UCSD-AML1 (cell line): ENCODE data around the gene RNGTT.
"Not testable (repeated sequence)": the region's sequence is repeated elsewhere in the genome, so short reads cannot be mapped to it uniquely, and the experiment has no call there.

ENCODE experiments used
- DNase-seq: peaks from one replicate; lab custom pipeline; 2025; ENCODE audit not compliant: unreplicated experiment; lab: John Stamatoyannopoulos, UW

The RNGTT gene

DNA sequence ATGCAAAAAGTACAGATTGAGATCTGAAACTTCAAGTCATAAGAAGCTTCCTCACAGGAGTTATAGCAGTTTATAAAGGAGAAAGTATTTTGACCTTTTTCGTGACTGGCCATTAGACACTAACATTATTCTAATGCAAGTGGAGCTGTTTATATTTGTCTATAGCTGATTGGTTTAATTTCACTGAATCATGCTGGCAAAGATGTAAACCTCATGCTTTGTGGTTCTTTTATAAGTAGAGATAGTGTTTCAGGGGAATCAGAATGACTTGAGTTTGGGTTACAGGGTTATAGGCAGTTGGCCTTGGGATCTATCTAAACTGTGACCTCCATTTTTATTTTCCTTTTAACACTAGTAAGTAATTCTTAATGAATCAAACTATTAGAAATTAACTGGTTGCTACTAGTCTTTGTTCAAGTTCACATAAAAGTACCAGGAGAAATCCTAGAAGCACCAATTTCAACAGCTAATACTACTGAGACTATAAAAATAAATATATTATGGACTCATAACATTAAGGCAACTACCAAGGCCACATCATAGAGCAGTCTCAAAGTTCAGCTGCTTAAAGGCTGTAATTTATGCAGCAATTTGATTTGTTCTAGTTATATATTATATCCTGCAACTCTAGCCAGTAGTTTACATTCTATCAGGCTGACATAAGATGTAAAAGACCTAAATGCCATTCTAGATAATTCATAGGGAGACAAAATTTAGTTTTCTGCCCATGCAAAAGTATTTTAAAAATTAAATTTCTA, 94.0 kb downstream of the RNGTT start:
- DNase-seq: no peak

DNA sequence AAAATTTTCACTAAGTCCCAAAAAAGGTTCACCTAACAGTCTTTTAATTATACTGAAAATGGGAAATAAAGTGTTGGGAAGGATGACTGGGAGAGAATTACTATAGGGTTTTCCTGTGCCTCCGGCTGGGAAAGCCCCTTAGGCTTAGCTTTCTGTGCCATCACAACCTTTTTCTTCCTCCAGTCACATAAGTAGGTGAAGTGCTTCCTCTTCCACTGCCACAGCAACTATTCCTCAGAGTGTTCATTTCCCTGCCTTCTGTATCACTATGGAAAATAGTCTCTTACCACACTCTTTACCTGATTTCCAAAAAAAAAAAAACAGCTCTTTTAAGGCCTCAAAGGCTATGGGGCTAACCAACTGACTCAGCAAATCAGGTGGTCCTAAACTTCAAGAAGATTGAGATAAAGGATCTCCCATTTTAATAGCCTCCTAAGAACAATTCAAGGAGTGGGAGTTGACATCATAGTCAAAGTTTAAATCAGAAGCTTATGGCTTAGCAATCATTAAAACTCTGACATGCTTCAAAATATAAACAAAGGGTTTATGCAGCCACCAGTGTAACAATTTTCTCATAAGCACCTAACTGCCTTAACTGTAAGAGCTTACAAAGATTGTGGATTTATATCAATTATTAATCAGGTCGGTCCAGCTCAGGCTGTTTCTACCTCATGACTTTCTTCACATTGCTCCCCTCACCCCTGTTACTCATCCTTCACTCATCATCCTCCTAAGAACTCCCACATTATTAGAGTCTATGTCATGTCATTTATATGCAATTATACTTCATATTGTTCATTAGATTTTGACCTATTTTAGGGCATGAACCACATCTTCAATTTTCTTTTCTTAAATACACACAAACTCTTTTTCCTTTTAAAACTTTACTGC, 95.3 kb downstream of the RNGTT start:
- no peak for DNase-seq

DNA sequence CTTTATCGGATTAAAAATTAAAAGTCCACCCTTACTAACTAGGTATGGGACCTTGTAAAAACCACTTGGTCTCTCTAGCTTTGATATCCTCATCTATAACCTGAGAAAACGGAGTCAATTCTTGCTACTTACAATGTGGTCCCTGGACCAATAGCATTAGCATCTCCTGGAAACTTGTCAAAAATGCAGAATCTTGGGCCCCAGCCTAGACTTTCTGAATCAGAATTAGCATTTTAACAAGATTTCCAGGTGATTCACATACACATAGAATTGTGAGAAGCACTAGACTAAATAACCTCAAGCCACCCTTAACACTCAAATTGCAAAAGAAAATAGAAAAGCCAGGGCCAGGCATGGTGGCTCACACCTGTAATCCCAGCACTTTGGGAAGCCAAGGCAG, 96.6 kb downstream of the RNGTT start:
- DNase-seq: no peak

DNA sequence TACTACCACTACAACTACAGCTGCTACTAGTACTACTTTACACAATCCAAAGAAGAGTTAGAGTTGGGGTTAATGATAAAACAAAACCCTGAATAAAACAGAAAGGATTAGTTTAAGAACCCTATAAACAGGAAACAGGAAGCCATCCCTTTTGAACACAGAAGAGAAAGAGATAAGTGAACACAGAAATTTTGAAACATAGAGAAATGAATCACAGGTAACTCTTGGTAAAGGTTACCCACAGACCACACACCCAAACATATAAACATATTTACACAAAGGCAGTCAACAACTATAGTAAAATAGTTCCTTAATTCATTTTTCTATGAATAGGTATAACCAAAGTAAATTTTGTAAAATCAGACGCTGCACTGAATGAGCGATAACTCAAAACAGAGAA, 98.1 kb downstream of the RNGTT start:
- DNase-seq: no peak

DNA sequence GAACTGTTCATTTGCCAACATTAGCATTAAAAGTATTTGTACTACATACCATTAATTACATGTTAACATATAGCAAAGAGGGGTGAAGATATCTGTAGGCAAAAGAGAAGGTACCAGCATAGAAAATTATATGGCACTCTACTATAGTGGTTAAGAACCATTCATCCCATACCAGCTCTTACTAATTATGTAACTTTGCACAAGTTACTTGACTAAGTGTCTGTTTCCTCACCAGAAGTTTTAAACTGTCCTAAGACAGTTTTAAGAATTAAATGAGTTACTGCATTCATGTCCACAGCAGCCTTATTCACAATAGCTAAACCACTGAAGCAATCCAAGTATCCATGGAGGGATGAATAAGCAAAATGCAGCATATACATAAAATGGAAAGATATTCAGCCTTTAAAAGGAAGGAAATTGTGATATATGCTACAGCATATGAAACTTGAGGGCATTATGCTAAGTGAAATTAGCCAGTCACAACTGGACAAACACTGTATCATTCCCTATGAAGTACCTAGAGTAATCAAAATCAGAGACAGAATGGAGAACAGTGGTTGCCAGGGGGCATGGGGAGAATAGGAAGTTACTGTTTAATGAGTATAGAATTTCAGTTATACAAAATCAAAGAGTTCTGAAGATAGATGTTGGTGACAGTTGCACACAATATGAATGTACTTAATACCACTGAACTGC, 98.9 kb downstream of the RNGTT start:
- DNase-seq: no peak

DNA sequence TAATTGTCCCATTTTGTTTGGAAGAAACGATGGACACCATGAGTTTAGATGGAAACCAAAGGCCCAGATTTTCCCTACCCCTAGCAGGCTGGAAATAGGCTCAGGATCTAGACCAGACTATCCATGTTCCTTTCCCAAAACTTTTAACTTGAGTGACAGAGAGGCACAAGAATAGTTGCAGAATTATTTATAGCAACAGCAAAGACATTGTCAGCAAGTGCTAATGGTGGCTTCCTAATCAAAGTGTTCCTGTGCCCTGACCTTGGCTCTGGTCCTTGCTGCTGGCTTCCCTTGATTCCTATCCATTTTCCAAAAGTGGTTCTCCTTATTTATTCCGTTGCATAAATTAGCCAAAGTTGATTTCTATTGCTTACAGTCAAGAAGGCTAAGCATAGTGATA, 103.1 kb downstream of the RNGTT start:
- no peak for DNase-seq

DNA sequence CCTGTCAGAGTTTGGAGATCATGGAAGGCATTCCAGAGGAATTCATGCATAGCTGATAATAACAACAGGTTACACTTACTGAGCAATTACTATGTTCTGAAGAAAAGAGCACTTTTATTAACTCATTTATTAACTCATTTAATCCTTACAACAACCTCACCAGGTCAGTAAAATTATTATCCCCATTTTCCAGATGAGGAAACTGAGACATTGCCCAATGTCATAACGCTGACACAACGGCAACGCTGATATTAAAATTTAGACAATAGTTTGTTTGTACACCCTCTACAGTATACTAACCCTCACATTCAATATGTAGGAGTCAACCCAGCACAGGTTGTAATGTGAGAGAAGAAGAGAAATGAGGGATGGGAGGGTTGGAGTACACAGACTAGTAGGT, 105.0 kb downstream of the RNGTT start:
- no peak for DNase-seq

DNA sequence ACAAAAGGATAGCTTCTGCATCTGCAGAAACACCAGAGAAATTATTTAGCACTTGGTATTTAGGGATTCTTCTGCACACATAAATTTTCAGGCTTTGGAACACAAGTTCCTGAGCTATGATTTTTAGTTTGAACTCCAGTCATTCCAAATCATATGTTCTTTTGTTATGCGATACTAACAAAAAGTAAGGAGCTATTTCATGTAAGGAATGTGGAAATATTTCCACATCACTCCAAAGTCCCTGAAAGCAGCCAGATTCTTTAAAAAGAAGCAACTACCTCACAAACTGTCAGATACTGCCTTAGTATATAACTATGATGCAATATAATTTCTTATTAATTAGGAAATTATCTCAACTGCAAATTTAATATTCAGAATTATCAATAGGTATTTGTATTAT, 106.9 kb downstream of the RNGTT start:
- no peak for DNase-seq

DNA sequence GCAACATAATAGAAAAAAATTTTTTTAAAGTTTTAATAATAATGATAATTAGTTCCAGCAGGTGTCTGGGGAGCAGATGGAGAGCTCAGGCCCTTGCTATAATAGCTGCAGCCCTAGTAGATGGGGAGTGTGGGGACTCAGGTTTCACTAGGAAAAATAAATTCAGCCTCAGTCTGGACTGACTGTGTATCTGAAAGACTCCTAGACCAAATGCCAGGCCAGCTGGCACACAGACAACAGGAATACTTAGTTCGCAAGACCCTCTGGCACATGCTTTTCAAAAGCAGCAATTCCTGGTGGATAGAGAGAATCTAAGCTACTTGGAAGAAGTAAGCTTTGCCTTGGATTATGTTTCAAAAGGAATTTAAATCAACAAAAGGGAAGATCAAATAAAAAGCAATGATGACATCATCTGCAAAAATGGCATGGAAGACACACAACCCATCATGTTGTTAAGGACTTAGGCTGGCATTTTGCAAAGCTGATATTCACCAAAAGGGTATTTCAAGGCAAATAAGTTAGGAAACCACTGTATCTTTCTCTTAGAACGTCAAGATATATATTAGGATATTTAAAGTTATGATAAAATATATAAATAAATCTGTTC, 107.8 kb downstream of the RNGTT start:
- no peak for DNase-seq

DNA sequence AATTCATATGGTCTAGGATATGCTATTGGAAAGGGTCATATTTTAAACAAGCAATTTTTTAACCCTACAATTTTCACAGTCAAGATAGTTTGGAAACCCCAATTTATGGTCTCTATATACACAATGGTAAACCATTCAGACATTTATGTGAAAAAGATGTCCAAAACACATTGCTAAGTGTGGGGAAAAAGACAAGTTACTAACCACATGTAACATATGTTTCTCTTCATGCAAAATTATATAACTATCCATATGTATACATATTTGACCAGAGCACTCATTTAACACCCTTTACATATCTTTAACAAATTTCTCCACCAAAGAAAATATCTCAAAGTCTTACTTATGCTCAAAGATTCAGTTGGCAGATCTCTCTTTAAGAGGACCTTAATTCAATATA, 110.6 kb downstream of the RNGTT start:
- no peak for DNase-seq

DNA sequence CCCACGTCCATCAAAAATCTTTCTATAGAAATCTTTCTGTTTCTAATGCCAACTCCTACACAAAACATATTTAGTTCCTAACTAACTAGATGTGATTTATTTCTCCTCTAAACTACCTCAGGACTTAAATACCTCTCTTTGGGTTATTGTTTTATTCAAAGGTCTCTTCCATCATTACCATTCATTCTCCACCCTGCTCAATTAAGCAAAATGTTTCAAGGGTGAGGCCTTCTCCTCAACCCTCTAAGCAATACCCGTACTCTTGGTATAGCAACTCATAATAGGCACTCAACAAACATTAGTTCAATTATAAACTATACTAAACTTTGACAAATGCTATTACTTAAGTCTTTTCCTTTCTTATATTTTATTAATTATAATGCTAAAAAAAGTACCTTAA, 111.4 kb downstream of the RNGTT start:
- no peak for DNase-seq

DNA sequence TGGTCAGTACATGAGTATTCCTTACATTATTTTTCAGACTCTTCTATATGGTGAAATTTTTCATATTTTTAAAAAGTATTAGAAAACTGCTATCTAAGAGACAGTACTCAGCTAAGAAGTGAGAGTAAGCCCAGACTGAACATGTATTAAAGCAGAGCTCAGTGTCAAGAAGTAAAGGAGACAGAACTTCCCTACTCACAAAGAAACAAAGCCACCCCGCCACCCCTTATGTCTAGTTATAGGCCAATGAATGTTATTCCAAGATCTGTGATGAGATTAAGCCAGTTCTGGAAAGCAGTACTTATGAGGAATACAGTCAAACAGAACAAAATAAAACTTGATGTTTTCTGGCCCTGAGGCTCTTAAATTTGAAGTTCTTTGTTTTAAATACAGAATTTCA, 114.5 kb downstream of the RNGTT start:
- DNase-seq: no peak

DNA sequence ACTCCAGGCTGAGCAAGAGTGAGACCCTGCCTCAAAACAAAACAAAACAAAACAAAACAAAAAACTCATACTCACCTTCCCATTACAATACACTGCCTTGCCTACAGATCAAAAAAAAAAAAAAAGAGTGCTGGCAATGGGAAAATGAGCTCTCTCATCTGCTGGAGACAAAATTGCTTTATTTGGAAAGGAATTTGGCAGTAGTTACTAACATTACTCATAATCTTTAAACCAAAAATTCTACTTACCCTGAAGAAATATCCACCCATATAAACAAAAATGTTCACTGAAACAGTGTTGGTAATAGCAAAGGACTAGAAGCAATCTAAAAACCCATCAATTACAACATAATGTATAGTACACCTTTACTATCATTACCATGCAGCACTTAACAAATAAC, 120.4 kb downstream of the RNGTT start:
- no peak for DNase-seq

DNA sequence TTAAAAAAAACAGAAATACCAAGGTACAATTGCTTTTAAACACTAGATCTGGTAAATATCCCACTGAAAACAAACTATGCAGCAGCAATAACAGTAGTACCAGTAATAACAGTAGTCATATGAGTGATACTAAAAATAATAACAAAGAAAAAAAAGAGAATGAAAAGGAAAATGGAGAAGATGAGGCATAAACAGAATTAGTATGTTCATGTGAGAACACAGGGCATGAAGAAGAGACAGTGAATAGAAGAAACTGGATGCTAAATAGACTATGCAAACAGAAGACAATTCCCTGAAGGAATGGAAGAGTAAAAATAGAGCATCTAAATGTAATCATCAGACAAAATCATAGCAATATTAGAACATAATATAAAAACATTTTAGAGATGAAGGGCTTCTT, 121.1 kb downstream of the RNGTT start:
- DNase-seq: no peak

DNA sequence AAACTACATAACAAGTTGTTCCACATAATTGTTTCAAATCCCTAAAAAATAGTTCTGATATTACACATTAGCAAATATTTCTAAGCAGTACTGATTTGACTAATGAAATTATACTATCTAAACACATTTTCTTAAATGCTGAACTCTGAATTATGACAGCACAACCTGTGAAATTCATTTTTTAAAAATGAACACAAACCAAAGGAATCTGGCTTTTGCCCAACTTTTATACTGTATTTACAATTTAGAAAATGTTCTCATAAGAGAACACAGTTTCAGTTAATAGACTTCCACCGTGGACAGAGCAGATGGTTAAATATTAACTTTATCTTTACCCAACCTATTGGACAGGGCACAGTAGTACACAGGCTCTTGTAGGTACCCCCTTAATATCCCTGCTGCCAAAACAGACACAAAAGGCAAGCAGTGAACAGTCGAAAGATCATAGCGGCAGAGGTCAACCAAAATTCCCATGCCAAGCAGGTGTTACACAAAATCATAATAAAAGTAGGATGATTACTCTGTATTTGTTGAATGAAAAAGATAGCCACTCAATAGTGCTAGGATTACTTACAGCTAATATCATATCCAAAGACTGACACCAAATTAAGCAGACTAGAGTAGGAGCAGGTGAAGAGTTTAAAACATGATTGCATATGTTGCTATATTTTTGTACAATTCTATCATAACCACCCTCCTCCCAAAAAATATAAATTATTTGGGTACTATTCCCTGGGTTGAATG, 122.5 kb downstream of the RNGTT start:
- DNase-seq: no peak

DNA sequence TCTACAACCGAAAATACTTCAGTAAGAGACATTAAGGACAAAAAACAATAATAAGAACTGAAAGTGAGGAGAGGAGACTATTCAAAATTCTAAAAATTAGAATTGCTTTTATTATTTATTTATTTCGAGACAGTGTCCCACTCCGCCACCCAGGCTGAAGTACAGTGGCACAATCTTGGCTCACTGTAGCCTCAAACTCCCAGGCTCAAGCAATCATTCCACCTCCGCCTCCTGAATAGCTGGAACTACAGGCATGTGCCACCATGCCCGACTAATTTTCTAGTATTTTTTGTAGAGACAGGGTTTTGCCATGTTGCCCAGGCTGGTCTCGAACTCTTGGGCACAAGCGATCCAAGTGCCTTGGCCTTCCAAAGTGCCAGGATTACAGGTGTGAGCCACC, 123.1 kb downstream of the RNGTT start:
- DNase-seq: no peak

DNA sequence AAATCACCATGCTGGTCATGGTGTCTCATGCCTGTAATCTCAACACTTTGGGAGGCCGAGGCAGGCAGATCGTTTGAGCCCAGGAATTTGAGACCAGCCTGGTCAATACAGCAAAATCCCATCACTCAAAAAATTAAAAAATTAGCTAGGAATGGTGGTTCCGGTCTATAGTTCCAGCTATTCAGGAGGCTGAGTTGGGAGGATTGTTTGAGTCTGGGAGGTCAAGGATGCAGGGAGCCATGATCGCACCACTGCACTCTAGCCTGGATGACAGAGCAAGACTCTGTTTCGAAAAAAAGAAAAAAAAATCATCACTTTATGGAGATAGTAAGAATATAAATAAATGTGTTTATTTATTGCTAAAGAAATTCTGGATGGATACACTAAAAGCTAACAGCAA, 124.1 kb downstream of the RNGTT start:
- no peak for DNase-seq

DNA sequence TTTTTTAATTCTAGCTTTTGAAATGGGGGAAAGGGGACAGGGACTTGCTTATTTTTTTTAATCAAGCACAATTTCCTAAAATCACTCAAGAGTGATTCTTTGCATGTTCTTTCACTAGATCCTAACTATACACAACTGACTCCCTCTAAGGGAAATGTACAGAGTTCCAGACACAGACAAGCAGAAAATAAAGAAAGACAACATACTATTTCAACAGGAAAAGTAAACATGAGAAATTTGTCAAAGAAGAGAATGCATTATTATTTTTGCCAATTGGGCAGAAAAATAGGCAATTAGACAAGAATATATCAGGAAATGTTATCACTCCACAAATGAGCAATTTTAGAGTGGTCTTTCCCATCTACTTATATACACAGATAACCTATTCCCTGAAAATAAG, 128.2 kb downstream of the RNGTT start:
- no peak for DNase-seq

DNA sequence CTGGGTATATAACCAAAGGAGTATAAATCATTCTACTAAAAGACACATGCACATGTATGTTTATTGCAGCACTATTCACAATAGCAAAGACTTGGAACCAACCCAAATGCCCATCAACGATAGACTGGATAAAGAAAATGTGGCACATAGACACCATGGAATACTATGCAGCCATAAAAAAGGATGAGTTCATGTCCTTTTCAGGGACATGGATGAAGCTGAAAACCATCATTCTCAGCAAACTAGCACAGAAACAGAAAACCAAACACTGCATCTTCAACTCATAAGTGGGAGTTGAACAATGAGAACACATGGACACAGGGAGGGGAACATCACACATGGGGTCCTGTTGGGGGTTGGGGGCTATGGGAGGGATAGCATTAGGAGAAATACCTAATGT, 130.3 kb downstream of the RNGTT start:
- DNase-seq: not testable (repeated sequence)

DNA sequence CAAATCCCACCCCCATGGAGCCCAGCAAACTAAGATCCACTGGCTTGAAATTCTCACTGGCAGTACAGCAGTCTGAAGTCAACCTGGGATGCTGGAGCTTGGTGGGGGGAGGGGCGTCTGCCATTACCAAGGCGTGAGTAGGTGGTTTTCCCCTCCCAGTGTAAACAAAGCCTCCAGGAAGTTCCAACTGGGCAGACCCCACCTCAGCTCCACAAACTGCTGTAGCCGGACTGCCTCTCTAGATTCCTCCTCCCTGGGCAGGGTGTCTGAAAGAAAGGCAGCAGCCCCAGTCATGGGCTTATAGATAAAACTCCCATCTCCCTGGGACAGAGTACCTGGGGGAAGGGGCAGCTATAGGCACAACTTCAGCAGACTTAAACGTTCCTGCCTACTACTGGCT, 135.8 kb downstream of the RNGTT start:
- DNase-seq: not testable (repeated sequence)

DNA sequence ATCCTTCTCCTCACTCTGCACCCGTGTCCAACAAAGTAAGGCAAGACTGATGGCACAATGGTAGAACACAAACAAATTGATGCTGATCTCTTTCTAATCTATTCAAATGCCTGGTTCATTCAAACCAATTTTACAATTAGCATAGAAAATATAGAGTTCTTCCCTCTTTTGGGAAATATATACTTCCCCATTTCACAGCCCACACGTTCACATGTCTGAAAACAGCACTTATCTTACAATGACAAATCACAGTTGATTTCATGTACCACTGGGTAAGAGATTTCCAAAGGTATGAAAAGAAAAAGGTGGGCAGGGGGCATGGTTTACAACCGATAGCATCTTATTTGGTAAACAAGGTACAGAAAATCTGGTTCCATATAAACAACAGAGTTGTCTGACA, 137.6 kb downstream of the RNGTT start:
- no peak for DNase-seq
